ENCODE data around the gene IRAK2.

GRCh38 chr3:10122724-10123123 lies 42.0 kb upstream of the IRAK2 start:
- TF ChIP-seq CTCF (conservative IDR thresholded peaks at IDR 0.05; ENCODE audit: low read depth, low read length) (no peak), EZH2 (IDR thresholded peaks at IDR 0.05; ENCODE audit: low read length, unreplicated experiment) (no peak), EZH2phosphoT487 (IDR thresholded peaks at IDR 0.05; ENCODE audit: borderline replicate concordance, low read length) (no peak)
